ENCODE measurements around the gene GREB1. TPM values are rescaled to one million over a fixed set of nuclear protein-coding genes. Genes with fewer than 3 reads are reported as not detected.

The GREB1 gene
- total RNA-seq, 1 experiment from 2014 or later = 16.5 TPM

GRCh38 chr2:11613297-11613696 lies 79.5 kb downstream of the GREB1 start:
- H2AK5ac ChIP-seq (ENCODE audit: insufficient read length, low read length) = no peak overlapping the region
- no peak overlapping the region for H3K4me3 Mint-ChIP-seq
- no peak for TF ChIP-seq CTCF (conservative IDR thresholded peaks at IDR 0.05)
- H4K91ac ChIP-seq (ENCODE audit: insufficient read length, low read depth, low read length) = no peak overlapping the region
- H3K4me1 Mint-ChIP-seq = no peaks in the 10 kb centered on the region
- no peak overlapping the region for H3K23ac ChIP-seq (ENCODE audit: insufficient read length, low read depth, low read length)
- H3K4me2 ChIP-seq (ENCODE audit: insufficient read depth, insufficient read length, low read length) = no peak overlapping the region
- no peak overlapping the region for H3K18ac ChIP-seq (ENCODE audit: insufficient read length, low read depth, low read length)
- H3K27ac Mint-ChIP-seq = no peak overlapping the region
- no peak overlapping the region for H2BK12ac ChIP-seq (ENCODE audit: insufficient read length, low read depth, low read length)
- no peak overlapping the region for H3K14ac ChIP-seq (ENCODE audit: insufficient read depth, low read length)
- H3K4me1 ChIP-seq (ENCODE audit: insufficient read depth, low read length) = no peaks in the 10 kb centered on the region
- no peak overlapping the region for H3K27ac ChIP-seq (ENCODE audit: insufficient read length, low read depth, low read length)
- H2BK5ac ChIP-seq (ENCODE audit: insufficient read length, low read length) = no peak overlapping the region
- H3K27me3 Mint-ChIP-seq (ENCODE audit: low read depth) = no peaks in the 10 kb centered on the region
- no peaks in the 10 kb centered on the region for H4K20me1 ChIP-seq (ENCODE audit: control insufficient read depth, insufficient read depth, insufficient read length)
- H3K36me3 Mint-ChIP-seq (ENCODE audit: insufficient read depth in 1 of 3, low read depth in 3 of 3) = peaks cover 31 to 49% (median 32%) of the 10 kb centered on the region in 3 experiments
- H3K56ac ChIP-seq (ENCODE audit: insufficient read length, low read depth, low read length) = no peak overlapping the region
- H3K4ac ChIP-seq (ENCODE audit: low read depth, low read length) = no peak overlapping the region
- H3K23me2 ChIP-seq (ENCODE audit: insufficient read length, low read depth, low read length, poor library complexity, severe bottlenecking) = no peaks in the 10 kb centered on the region
- no peaks in the 10 kb centered on the region for H3K27me3 ChIP-seq (ENCODE audit: insufficient read depth, low read length)
- H3T11ph ChIP-seq (ENCODE audit: low read length) = no peak overlapping the region
- no peak overlapping the region for H2BK20ac ChIP-seq (ENCODE audit: low read depth, low read length, poor library complexity, severe bottlenecking)
- no peak overlapping the region for H4K5ac ChIP-seq (ENCODE audit: insufficient read length, low read depth, low read length)
- DNase-seq = no peak
- H3K79me2 ChIP-seq (ENCODE audit: insufficient read depth, low read length) = no peaks in the 10 kb centered on the region
- H2AFZ ChIP-seq (ENCODE audit: low read length) = no peak overlapping the region
- H2BK120ac ChIP-seq (ENCODE audit: low read depth, low read length, poor library complexity, severe bottlenecking) = no peak overlapping the region
- no peaks in the 10 kb centered on the region for H3K9me3 Mint-ChIP-seq
- H3K9me3 ChIP-seq (ENCODE audit: control insufficient read depth, low read depth, low read length) = no peaks in the 10 kb centered on the region
- no peak overlapping the region for H2BK15ac ChIP-seq (ENCODE audit: low read depth, low read length)
- WGBS (ENCODE audit: extremely low coverage, insufficient read length, low lambda C conversion rate) = no CpG with 5 or more reads among the region's 5 CpGs
- H3K79me1 ChIP-seq (ENCODE audit: insufficient read depth, low read depth, low read length, poor library complexity, severe bottlenecking) = no peaks in the 10 kb centered on the region
- H4K8ac ChIP-seq (replicated peaks; ENCODE audit: insufficient read length, low read depth, low read length) = no peak overlapping the region
- H3K9ac ChIP-seq (ENCODE audit: extremely low read depth, insufficient read length, low read length) = no peak overlapping the region
